Measurements from ENCODE around the gene DPYSL5. TPM values are rescaled to one million over a fixed set of nuclear protein-coding genes. Genes with fewer than 3 reads are reported as not detected.

Gene DPYSL5, protein sequence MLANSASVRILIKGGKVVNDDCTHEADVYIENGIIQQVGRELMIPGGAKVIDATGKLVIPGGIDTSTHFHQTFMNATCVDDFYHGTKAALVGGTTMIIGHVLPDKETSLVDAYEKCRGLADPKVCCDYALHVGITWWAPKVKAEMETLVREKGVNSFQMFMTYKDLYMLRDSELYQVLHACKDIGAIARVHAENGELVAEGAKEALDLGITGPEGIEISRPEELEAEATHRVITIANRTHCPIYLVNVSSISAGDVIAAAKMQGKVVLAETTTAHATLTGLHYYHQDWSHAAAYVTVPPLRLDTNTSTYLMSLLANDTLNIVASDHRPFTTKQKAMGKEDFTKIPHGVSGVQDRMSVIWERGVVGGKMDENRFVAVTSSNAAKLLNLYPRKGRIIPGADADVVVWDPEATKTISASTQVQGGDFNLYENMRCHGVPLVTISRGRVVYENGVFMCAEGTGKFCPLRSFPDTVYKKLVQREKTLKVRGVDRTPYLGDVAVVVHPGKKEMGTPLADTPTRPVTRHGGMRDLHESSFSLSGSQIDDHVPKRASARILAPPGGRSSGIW
- total RNA-seq = not detected
- long read RNA-seq = 0 reads

GRCh38 chr2:26847655-26848335 lies at the start of gene DPYSL5:
DPYSL5 (plus strand) TSS chr2:26848132; CDS start chr2:26898500, 50,368 bp downstream.
- H3K9me3 ChIP-seq = no peaks in the 10 kb centered on the region
- peak within 1 kb of the TSS; percentile 19 for H3K4me3 ChIP-seq
- ATAC-seq (no peak), DNase-seq (no peak)
- H3K4me1 ChIP-seq = peaks cover 29% of the 10 kb centered on the region
- no peaks in the 10 kb centered on the region for H3K36me3 ChIP-seq
- no peak within 1 kb of the TSS for H3K27ac ChIP-seq
- no peak for TF ChIP-seq CTCF (IDR thresholded peaks at IDR 0.05)
- intact Hi-C loops (cut with DNase I) = loop anchor here (5.0 kb wide), 1 partner anchor 95 kb away; no protein-coding TSS in a partner anchor
- H3K27me3 ChIP-seq = peaks cover 81% of the 10 kb centered on the region

DNA sequence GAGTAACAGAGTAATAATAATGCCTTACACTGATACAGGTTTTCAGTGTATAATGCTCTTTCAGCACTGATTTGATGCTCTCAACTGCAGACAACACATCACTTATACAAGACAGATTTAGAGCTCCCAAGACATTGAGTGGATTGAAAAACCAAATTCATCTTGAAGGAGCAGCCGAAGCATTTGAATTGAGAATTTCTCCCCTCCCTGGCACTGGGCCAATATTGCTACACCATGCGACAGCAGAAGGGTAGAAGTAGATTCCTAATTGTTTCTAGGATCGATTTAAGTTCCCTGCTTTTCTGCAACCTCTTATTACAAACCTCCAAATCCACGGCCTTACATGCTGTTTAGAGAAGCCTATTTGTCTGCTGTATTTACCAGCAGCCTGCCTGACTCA lies 46.6 kb upstream of the DPYSL5 start:
- intact Hi-C loops (cut with DNase I) = no loop called here
- H3K27me3 ChIP-seq = no peaks in the 10 kb centered on the region
- no peak for ATAC-seq
- no peak overlapping the region for H3K27ac ChIP-seq
- DNase-seq = no peak
- no peak for TF ChIP-seq CTCF (IDR thresholded peaks at IDR 0.05)
- no peaks in the 10 kb centered on the region for H3K4me1 ChIP-seq
- H3K36me3 ChIP-seq = no peaks in the 10 kb centered on the region
- H3K9me3 ChIP-seq = no peaks in the 10 kb centered on the region
- H3K4me3 ChIP-seq = no peak overlapping the region

- no peaks in the 10 kb centered on the region for H3K4me1 ChIP-seq
- H3K27me3 ChIP-seq = no peaks in the 10 kb centered on the region
- no peak for ATAC-seq
Measured at GRCh38 chr2:26801796-26802195, 46.1 kb upstream of the DPYSL5 start.

GRCh38 chr2:26805241-26805676 lies 42.7 kb upstream of the DPYSL5 start:
- H3K27me3 ChIP-seq = no peaks in the 10 kb centered on the region
- intact Hi-C loops (cut with DNase I) = no loop called here
- DNase-seq (no peak), ATAC-seq (no peak)
- H3K9me3 ChIP-seq = no peaks in the 10 kb centered on the region
- no peak for TF ChIP-seq CTCF (IDR thresholded peaks at IDR 0.05)
- H3K36me3 ChIP-seq = no peaks in the 10 kb centered on the region
- no peak overlapping the region for H3K4me3 ChIP-seq
- H3K4me1 ChIP-seq = no peaks in the 10 kb centered on the region
- no peak overlapping the region for H3K27ac ChIP-seq

More at GRCh38 chr2:26801796-26802195, 46.1 kb upstream of the DPYSL5 start:
- no peaks in the 10 kb centered on the region for H3K36me3 ChIP-seq
- intact Hi-C loops (cut with DNase I) = no loop called here
- no peaks in the 10 kb centered on the region for H3K9me3 ChIP-seq
- DNase-seq = no peak
- H3K4me3 ChIP-seq = no peak overlapping the region
- no peak overlapping the region for H3K27ac ChIP-seq
- no peak for TF ChIP-seq CTCF (IDR thresholded peaks at IDR 0.05)

DNA sequence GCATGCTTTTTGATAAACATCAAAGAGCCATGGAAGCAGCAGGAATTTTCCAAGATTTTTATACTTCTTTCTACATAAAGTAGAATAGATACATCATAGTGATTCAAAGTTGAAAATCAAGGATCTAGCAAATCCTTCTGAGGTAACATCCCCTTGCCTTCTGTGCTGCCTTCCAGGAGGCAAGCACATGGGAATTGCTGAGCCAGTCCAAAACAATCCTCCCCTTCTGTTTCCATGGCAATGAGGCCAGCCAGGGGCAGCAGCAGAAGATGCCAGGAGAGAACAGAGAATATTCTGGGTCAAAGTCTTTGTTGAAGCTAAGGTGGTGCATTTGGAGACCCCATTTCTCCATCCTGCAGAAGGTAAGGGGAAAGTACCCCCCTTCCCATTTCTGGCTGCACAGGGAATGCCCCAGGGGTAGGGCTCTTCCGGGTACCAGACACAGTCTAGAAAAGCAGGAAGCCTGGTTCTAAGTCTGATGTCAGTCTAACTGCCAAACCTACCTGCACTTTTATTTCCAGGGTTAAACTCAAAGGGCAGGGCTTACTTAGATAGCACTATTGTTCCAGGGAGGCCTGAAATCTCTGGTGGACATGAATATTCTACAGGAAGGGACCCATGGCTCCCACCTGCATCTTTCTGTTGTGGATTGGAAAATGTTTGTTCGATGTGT lies 40.0 kb upstream of the DPYSL5 start:
- ATAC-seq = no peak
- H3K27me3 ChIP-seq = no peaks in the 10 kb centered on the region
- intact Hi-C loops (cut with DNase I) = no loop called here
- TF ChIP-seq CTCF (IDR thresholded peaks at IDR 0.05) = no peak
- no peak overlapping the region for H3K4me3 ChIP-seq
- no peak for DNase-seq
- no peaks in the 10 kb centered on the region for H3K4me1 ChIP-seq
- H3K36me3 ChIP-seq = no peaks in the 10 kb centered on the region
- no peaks in the 10 kb centered on the region for H3K9me3 ChIP-seq
- no peak overlapping the region for H3K27ac ChIP-seq

Measured in upper lobe of right lung (tissue), 1 donor.